GM12873 (cell line): Measurements from ENCODE around the gene CLDN9.

Experiments used
- TF ChIP-seq, protein P1 (sequence below): IDR thresholded peaks from 2 replicates; pipeline ENCODE4 v1.5.1; 2012; ENCODE audit warnings: low read depth, mild to moderate bottlenecking, moderate library complexity, low read length, control low read depth; ENCODE audit not compliant: insufficient read depth; ENCODE audit errors: missing control alignments

Gene CLDN9, protein sequence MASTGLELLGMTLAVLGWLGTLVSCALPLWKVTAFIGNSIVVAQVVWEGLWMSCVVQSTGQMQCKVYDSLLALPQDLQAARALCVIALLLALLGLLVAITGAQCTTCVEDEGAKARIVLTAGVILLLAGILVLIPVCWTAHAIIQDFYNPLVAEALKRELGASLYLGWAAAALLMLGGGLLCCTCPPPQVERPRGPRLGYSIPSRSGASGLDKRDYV

DNA sequence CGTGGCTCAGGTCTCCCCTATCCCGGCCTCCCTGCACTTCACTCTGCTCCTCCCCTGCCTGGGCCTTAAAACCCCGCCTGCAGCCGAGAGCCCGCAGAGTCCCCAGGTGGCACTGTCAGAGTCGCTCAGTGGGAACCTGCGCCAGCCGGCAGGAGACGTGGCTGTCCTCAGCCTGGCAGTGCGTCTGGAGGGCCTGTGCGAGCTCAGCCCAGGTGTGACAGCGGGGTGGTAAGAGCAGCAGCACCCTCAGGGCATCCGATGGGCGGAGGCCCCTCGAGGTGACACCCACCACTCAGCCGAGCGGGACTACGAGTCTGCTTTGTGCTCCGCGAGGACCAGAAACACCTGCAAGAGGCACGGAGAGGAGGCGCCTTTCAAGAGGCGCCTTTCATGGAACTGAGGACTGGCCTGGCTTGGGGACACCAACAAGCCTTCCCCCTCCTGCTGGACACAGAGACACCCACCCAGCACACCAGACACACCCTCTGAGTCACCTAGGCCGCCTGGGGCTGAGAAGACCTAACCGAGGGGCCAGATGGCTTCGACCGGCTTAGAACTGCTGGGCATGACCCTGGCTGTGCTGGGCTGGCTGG lies at the start of gene CLDN9:
TSS of gene CLDN9 (plus strand) at position 96 of the 593 bp plus-strand sequence. CDS start at position 536, 440 bp downstream.
- TF ChIP-seq, protein P1, sequence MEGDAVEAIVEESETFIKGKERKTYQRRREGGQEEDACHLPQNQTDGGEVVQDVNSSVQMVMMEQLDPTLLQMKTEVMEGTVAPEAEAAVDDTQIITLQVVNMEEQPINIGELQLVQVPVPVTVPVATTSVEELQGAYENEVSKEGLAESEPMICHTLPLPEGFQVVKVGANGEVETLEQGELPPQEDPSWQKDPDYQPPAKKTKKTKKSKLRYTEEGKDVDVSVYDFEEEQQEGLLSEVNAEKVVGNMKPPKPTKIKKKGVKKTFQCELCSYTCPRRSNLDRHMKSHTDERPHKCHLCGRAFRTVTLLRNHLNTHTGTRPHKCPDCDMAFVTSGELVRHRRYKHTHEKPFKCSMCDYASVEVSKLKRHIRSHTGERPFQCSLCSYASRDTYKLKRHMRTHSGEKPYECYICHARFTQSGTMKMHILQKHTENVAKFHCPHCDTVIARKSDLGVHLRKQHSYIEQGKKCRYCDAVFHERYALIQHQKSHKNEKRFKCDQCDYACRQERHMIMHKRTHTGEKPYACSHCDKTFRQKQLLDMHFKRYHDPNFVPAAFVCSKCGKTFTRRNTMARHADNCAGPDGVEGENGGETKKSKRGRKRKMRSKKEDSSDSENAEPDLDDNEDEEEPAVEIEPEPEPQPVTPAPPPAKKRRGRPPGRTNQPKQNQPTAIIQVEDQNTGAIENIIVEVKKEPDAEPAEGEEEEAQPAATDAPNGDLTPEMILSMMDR, result no peak

DNA sequence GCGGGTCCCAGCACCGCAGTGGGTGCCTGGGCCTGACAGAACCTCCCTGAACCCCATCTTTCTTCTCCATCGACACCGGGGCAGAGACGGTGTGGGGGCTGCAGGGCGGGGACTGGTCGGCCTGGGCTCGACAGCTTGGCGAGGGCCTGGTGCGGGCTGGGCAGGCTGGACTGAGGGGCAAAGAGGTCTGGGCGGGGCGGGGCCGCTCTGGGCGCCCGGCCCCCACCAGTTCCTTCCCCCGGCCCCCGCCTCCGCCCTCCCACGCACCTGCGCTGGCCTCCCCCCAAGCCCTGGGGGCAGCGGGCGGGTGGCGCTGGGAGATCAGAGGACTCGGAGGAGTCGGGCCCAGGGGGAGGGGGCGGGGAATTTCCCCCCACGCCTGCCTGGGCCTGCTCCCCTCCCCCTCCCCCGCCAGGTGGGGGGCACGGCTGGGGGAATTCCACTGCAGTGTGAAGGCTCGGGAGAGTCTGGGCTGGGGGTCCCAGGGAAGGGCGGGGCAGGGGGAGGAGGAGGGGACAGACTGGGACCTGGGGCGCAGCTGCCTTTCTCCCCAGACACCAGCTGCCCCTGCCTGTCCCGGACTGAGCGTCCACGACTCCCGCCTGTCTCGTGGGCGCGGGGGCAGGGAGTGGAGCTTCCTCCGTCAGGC lies 49.5 kb upstream of the CLDN9 start:
- TF ChIP-seq, protein P1, result no peak

DNA sequence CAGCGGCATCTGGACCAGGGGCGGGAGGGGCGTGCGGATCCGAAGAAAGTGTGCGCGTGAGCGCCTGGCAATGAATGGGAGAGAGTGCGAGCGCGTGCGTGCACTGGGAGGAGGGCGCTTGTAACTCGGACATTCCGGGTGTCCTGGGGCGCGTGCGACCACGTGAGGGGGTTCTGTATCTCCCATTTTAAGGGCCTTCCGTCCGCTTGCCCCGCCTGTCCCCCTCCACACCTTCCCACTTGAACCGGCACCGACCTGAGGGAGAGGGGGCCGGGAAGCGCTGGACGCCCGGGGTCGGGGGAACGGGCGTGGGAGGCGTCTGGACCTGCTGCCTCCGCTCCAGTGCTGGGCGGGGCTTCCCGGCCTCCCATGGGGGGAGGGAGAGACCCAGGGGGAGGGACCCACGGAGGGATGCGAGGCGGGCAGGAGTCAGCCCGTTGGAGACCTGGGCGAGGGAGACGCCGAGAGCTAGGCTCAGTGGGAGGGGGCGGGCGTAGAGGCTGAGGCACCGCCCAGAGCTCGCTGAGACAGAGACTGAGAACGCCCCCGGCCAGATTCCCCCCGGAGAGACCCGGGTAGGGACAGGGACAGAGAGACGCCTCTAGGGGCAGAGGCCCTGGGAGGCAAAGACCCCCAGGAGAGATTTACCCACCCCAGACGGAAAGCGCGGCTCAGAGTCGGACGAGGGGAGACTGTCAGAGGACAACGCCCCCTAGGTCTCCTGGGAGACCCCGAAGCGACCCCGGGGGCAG lies 48.8 kb upstream of the CLDN9 start, which contains the start of gene KREMEN2:
TSS of gene KREMEN2 (plus strand) at position 553 of the 752 bp plus-strand sequence. CDS start 246 bp downstream, outside the sequence.
- TF ChIP-seq, protein P1, result no peak

DNA sequence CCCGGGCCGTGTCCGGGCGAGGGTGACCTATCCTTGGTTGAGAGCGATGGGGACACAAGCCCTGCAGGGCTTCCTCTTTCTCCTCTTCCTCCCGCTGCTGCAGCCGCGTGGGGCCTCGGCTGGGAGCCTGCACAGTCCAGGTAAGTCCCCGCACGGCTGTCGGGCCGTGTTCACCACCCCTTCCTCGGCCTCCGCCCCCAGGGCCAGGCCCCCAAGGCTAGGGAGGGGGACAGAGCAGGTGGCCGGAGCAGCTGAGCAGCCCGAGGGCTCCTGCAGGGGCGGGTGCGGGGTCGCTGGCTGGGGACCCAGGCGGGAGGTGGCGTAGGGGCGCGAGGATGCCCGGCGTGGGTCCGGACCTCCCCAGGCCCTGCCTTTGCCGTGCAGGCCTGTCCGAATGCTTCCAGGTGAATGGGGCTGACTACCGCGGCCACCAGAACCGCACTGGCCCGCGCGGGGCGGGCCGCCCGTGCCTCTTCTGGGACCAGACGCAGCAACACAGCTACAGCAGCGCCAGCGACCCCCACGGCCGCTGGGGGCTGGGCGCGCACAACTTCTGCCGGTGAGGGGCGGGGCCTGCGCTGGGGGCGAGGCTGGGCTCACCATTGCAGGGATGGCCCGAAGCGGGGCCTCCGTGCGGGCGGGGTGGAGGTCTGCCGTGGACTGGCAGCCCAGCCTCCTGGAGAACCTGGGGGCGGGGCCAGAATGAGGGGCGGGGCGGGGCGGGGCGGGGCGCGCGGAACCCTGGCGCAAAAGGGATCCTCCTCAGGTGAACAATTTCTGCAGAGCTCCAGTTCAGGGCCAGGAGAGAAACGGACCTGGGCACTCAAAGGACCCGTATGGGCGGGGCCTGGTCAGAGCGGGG lies 48.0 kb upstream of the CLDN9 start:
- TF ChIP-seq, protein P1, result no peak

DNA sequence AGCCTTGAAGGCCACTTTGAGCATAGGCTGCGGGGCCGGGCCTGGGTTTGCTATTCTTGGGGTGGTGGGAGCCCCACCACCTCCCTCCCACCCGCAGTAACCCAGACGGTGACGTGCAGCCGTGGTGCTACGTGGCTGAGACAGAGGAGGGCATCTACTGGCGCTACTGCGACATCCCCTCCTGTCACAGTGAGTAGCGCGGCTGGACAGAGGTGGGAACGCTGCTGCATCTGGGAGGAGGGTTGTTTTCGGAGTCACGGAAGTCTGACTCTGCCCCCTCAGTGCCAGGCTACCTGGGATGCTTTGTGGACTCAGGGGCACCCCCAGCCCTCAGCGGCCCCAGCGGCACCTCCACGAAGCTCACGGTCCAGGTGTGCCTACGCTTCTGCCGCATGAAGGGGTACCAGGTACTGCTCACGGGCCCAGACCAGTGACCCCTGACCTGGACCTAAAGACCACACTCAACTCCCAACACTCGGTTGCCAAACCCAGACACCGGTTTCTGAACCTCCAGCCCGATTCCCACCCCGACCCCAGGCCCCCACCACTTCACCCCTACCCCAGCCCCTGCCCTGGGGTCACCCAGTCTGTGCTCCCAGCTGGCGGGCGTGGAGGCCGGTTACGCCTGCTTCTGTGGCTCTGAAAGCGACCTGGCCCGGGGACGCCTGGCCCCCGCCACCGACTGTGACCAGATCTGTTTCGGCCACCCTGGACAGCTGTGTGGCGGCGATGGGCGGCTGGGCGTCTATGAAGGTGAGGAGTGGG lies 46.5 kb upstream of the CLDN9 start:
- TF ChIP-seq, protein P1, result no peak

DNA sequence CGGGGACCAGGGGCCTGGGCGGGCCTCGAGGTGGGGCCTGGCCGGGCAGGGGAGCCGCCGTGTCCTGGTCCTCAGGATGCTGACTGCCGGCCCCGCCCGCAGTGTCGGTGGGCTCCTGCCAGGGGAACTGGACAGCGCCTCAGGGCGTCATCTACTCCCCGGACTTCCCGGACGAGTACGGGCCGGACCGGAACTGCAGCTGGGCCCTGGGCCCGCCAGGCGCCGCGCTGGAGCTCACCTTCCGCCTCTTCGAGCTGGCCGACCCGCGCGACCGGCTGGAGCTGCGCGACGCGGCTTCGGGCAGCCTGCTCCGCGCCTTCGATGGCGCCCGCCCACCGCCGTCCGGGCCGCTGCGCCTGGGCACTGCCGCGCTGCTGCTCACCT lies 45.9 kb upstream of the CLDN9 start:
- TF ChIP-seq, protein P1, result no peak
